Kidney (tissue), 14 donors: ENCODE results near the gene WNT7B. TPM values are rescaled to one million over a fixed set of nuclear protein-coding genes. Genes with fewer than 3 reads are reported as not detected.

Experiments used
- DNase-seq, 5 donors: peaks; one replicate each; pipeline ENCODE4 v3.0.0-alpha.2; 2013 to 2020
- FAIRE-seq: peaks from 2 replicates; lab custom pipeline; 2012; peaks lifted over from hg19 to GRCh38; lab: Jason Lieb, UNC
- H3K27ac ChIP-seq, 2 donors: one replicate each; pipeline ENCODE4 v1.7.0; 2013; ENCODE audit warnings: low read depth in 2 of 2, low read length in 2 of 2, inconsistent platforms in 1 of 2
- H3K27me3 ChIP-seq: one replicate; pipeline ENCODE4 v1.7.1; 2013; ENCODE audit warnings: low read length, inconsistent platforms; ENCODE audit not compliant: control insufficient read depth, insufficient read depth
- H3K36me3 ChIP-seq, 3 donors: one replicate each; pipeline versions ENCODE4 v1.7.0 to v1.7.1; 2013; ENCODE audit warnings: low read length in 3 of 3, control low read depth in 1 of 3, inconsistent platforms in 1 of 3; ENCODE audit not compliant: insufficient read depth in 3 of 3, control insufficient read depth in 2 of 3
- H3K4me1 ChIP-seq, 3 donors: one replicate each; pipeline versions ENCODE4 v1.7.0 to v1.7.1; 2013; ENCODE audit warnings: low read length in 3 of 3, inconsistent platforms in 1 of 3, low read depth in 1 of 3; ENCODE audit not compliant: control insufficient read depth in 2 of 3, insufficient read depth in 2 of 3
- H3K4me3 ChIP-seq, 3 donors: one replicate each; pipeline versions ENCODE4 v1.7.0 to v1.8.1; 2013; ENCODE audit warnings: low read length in 3 of 3, control low read depth in 1 of 3, inconsistent platforms in 1 of 3
- H3K9ac ChIP-seq, 3 donors: one replicate each; pipeline versions ENCODE4 v1.7.0 to v1.7.1; 2013; ENCODE audit warnings: low read length in 3 of 3, control low read depth in 1 of 3, inconsistent platforms in 1 of 3
- H3K9me3 ChIP-seq, 3 donors: one replicate each; pipeline versions ENCODE4 v1.7.0 to v1.7.1; 2013; ENCODE audit warnings: low read length in 3 of 3, control low read depth in 1 of 3, inconsistent platforms in 1 of 3; ENCODE audit not compliant: control insufficient read depth in 2 of 3, insufficient read depth in 1 of 3
- CTCF ChIP-seq: IDR thresholded peaks from 3 replicates; pipeline ENCODE4 v1.5.1; 2012; ENCODE audit warnings: mild to moderate bottlenecking, moderate library complexity, borderline replicate concordance; ENCODE audit not compliant: insufficient read depth; ENCODE audit errors: extremely low read depth
- intact Hi-C: fragments of 100-400 bp; cut with DNase I; formaldehyde crosslinking; loops from one replicate; pipeline ENCODE4 v1.11.1; 2022
- polyA plus RNA-seq: library from polyadenylated mRNA; stranded (reverse); fragments of 350-450 nt; fragmentation: Illumina TruSeq; extraction: RNeasy Lipid Tissue Mini Kit (QIAGEN cat#74804); gene quantifications from one replicate; pipeline ENCODE4 v1.2.3, GENCODE V29; 2014; ENCODE audit warnings: low read depth, low replicate concordance; ENCODE audit not compliant: insufficient read depth
- total RNA-seq: library from RNA; stranded (reverse); fragmentation: NEBNext Ultra II Directional; extraction: Animal tissue kit (Norgen Biotek cat#: 25700); gene quantifications from one replicate; pipeline ENCODE4 v1.2.1, GENCODE V29; 2021
- donor health status: control.
- donor health status: control.
- donor health status: control.
- donor health status: control.
- donor health status: control.
- donor health status: DM: yes; HTN: yes; CAD: no.
- donor health status: Normal renal cell carcinoma (clear cell type).

WNT7B gene
- total and polyA plus RNA-seq, 2 donors from 2014 or later: 1.6 to 2.4 TPM

DNA sequence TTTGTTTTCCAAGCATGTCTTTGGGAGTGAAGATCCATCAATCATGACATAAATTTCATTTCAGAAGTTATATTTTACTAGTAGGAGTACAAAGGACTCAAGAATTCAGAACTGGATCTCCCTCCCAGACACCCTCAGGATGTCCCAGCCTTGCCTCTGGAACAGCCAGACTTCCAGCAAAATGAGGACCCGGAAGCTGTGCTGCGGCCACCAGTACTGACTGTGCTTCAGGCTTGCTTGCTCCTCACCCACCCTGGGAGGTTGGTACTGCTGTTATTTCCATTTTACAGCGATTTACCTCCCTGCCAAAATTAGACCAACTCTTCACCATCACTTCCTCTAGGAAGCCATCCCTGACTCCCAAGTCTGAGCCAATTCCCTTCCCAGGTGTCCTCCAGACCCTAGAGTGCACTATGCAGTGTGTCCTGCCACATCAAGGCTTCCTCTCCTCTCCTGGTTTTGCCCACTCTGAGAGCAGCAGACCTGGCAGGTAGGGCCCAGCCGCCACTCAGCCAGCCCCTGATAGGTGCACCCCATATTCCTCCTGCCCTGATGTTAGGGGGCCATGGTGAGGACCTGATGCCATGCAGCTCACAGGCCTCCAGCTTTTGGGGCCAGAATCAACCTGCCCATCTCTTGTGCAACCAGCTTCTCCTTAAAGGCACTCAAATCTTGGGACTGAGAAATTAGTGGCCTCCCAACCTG lies 47.3 kb upstream of the WNT7B start:
- H3K27ac ChIP-seq: no peak overlapping the region
- H3K9ac ChIP-seq: no peak overlapping the region
- DNase-seq (peak in 1 of 5 donors; percentile 67), FAIRE-seq (no peak)
- intact Hi-C loops: no loop called here
- H3K4me3 ChIP-seq: no peak overlapping the region
- H3K36me3 ChIP-seq: no peaks in the 10 kb centered on the region
- peaks cover 0 to 9% (median 0%) of the 10 kb centered on the region in 3 donors for H3K4me1 ChIP-seq
- no peaks in the 10 kb centered on the region for H3K9me3 ChIP-seq
- TF ChIP-seq CTCF: no peak
- no peaks in the 10 kb centered on the region for H3K27me3 ChIP-seq

- FAIRE-seq (no peak), DNase-seq (peak in 1 of 5 donors; percentile 72)
- no peaks in the 10 kb centered on the region for H3K9me3 ChIP-seq
- no peak overlapping the region for H3K9ac ChIP-seq
- H3K36me3 ChIP-seq: no peaks in the 10 kb centered on the region
- H3K27ac ChIP-seq: no peak overlapping the region
- H3K4me3 ChIP-seq: no peak overlapping the region
- intact Hi-C loops: no loop called here
- H3K4me1 ChIP-seq: peaks cover 0 to 9% (median 0%) of the 10 kb centered on the region in 3 donors
- no peaks in the 10 kb centered on the region for H3K27me3 ChIP-seq
- no peak for TF ChIP-seq CTCF
Observed at GRCh38 chr22:46023558-46023981, 46.6 kb upstream of the WNT7B start.

DNA sequence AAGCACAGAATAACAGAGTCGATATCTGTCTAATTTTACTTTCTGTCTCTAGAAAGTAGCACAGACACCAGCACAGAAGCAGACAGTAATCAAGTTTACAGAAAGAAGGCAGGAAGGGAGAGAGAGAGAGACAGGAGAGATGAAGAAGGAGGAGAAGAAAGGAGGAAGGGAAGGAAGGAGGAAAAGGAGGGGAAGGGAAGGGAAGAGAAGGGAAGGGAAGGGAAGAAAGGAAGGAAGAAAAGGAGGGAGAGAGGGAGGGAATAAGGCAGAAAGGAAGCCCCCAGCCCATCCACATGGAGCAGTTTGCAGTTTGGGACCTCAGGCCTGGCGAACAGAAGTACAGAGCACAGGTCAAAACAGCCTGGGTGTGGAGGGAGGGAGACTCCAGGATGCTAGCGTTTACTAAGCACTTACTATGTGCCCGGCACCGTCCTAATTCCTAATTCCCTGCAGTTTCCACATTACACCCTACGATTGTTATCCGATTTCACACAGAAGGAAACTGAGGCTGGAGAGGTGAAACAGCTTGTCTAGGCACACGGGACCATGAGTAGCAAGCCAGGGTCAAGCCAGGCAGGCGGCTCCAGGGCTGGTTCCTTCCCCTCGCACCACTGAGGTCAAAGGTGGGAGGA lies 46.0 kb upstream of the WNT7B start:
- H3K9me3 ChIP-seq: no peaks in the 10 kb centered on the region
- intact Hi-C loops: no loop called here
- H3K9ac ChIP-seq: no peak overlapping the region
- FAIRE-seq (no peak), DNase-seq (no peak)
- H3K4me1 ChIP-seq: peaks cover 0 to 9% (median 0%) of the 10 kb centered on the region in 3 donors
- no peaks in the 10 kb centered on the region for H3K36me3 ChIP-seq
- H3K27ac ChIP-seq: no peak overlapping the region
- no peak for TF ChIP-seq CTCF
- no peak overlapping the region for H3K4me3 ChIP-seq
- H3K27me3 ChIP-seq: no peaks in the 10 kb centered on the region
